Activated CD8-positive, alpha-beta T cell treated with anti-CD3 and anti-CD28 coated beads for 36 hours (primary cell): ENCODE data around the gene TMC3. TPM values are rescaled to one million over a fixed set of nuclear protein-coding genes. Genes with fewer than 3 reads are reported as not detected.

Experiments
- ATAC-seq: fragments of 200-7000 bp; cut with Tn5 transposase; one replicate; pipeline ENCODE4 v1.10.0; 2021; ENCODE audit warnings: mild to moderate bottlenecking, moderate library complexity
- CTCF ChIA-PET: fragments of 350-600 bp; sonication (Branson Sonifier 250); formaldehyde crosslinking; loops from one replicate; lab custom pipeline; 2021; ENCODE audit warnings: antibody characterized with exemption; lab: Charles Lee
- POLR2A ChIA-PET: fragments of 350-600 bp; sonication (Branson Sonifier 250); formaldehyde crosslinking; loops from one replicate; lab custom pipeline; 2021; ENCODE audit warnings: antibody characterized with exemption; lab: Charles Lee
- DNase-seq: peaks from one replicate; pipeline ENCODE4 v3.0.0-alpha.2; 2020
- H3K27ac Mint-ChIP-seq: one replicate; pipeline ENCODE4 v1.8.0; 2021; ENCODE audit warnings: mild to moderate bottlenecking, mixed read lengths
- H3K27me3 Mint-ChIP-seq: one replicate; pipeline ENCODE4 v1.8.0; 2021; ENCODE audit warnings: mixed read lengths
- H3K36me3 Mint-ChIP-seq: one replicate; pipeline ENCODE4 v1.8.0; 2021; ENCODE audit warnings: low read depth, mixed read lengths
- H3K4me1 Mint-ChIP-seq: one replicate; pipeline ENCODE4 v1.8.0; 2021; ENCODE audit warnings: low read depth, mixed read lengths
- H3K4me3 Mint-ChIP-seq: one replicate; pipeline ENCODE4 v1.8.0; 2021; ENCODE audit warnings: mild to moderate bottlenecking, moderate library complexity, mixed read lengths
- H3K9me3 Mint-ChIP-seq: one replicate; pipeline ENCODE4 v1.8.0; 2021; ENCODE audit warnings: mixed read lengths
- CTCF ChIP-seq: fragments of 200-600 bp; IDR thresholded peaks from one replicate; pipeline ENCODE4 v1.8.0; 2022; ENCODE audit warnings: antibody characterized with exemption, mild to moderate bottlenecking
- intact Hi-C: fragments of 100-400 bp; cut with micrococcal nuclease; formaldehyde crosslinking; loops from one replicate; pipeline ENCODE4 v1.10.0; 2022
- total RNA-seq, 2 experiments: library from RNA; stranded (reverse); gene quantifications; one replicate each; pipeline ENCODE4 v1.2.3, GENCODE V29; 2021

Gene TMC3
- total RNA-seq, 2 experiments from 2014 or later: not detected

DNA sequence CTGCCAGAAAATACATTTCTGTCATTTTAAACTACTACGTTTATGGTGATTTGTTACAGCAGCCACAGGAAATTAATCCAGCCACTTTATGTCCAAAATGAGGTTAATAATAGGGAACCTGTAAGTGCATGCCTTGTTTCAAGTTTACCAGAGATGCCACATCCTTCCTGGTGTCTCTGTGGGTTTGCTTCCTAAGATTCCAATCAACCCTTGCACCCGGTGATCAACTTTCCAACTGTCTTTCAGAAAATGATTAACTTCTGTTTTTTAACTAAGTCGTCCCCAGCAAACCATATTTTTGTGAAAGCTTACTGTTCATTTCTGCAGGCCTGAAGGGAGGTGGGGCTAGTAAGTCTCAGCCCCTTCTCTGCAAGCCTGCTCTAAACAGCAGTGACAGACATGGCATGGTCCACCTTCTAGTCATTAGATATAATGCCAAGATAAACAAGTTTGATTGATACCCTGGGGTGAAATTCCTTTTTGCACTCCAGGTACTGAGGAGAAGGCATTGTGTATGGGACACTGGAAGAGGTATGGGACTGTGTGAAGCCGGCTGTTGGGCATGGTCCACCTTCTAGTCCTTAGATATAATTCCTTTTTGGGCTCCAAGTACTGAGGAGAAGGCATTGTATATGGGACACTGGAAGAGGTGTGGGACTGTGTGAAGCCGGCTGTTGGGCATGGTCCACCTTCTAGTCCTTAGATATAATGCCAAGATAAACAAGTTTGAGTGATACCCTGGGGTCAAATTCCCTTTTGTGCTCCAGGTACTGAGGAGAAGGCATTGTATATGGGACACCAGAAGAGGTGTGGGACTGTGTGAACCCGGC, 11.1 kb upstream of the TMC3 start:
- no peaks in the 10 kb centered on the region for H3K4me1 Mint-ChIP-seq
- H3K36me3 Mint-ChIP-seq: peaks cover 10% of the 10 kb centered on the region
- no peak overlapping the region for H3K4me3 Mint-ChIP-seq
- no peaks in the 10 kb centered on the region for H3K9me3 Mint-ChIP-seq
- DNase-seq: no peak
- no peak for ATAC-seq
- H3K27me3 Mint-ChIP-seq: no peaks in the 10 kb centered on the region
- CTCF ChIA-PET: no interaction called here
- no peak overlapping the region for H3K27ac Mint-ChIP-seq
- TF ChIP-seq CTCF: no peak
- POLR2A ChIA-PET: no interaction called here
- intact Hi-C loops: no loop called here

DNA sequence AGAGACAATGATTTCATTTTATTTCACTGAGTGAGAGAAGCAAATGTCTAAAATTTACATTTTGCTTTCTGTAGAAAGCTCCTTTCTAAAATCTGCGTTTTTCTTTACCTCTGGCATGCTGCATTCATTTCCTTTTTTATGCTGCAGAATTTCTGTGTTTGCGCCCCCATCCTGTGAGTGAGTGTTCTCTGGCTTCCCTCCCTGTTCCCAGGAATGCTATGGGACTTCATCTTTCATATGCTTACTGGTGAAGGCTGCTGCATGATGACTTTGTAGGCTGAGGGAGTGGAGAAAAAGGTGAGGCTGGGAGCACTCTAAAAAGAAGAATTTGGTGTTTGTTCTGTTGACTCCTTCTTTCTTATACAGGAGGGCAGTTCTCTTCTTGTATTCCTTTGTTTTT, 7.7 kb upstream of the TMC3 start:
- H3K9me3 Mint-ChIP-seq: no peaks in the 10 kb centered on the region
- ATAC-seq: no peak
- no peak overlapping the region for H3K27ac Mint-ChIP-seq
- ChIA-PET POLR2A (no interaction called here), CTCF (interaction anchor here (1.4 to 2.1 kb wide), 4 partner anchors 12 to 115 kb away, joined by 5 to 8 read pairs (median 7); no protein-coding TSS in a partner anchor)
- intact Hi-C loops: no loop called here
- H3K36me3 Mint-ChIP-seq: peaks cover 10% of the 10 kb centered on the region
- H3K4me1 Mint-ChIP-seq: no peaks in the 10 kb centered on the region
- TF ChIP-seq CTCF: no peak
- no peak for DNase-seq
- no peaks in the 10 kb centered on the region for H3K27me3 Mint-ChIP-seq
- H3K4me3 Mint-ChIP-seq: no peak overlapping the region

GRCh38 chr15:81380668-81381067, 6.7 kb upstream of the TMC3 start:
- Mint-ChIP-seq H3K9me3 (no peaks in the 10 kb centered on the region), H3K36me3 (peaks cover 10% of the 10 kb centered on the region), H3K4me3 (no peak overlapping the region), H3K4me1 (no peaks in the 10 kb centered on the region), H3K27ac (no peak overlapping the region), H3K27me3 (no peaks in the 10 kb centered on the region)
- CTCF ChIA-PET: interaction anchor here (1.4 to 2.1 kb wide), 4 partner anchors 13 to 114 kb away, joined by 5 to 8 read pairs (median 7); no protein-coding TSS in a partner anchor
- ATAC-seq (no peak), DNase-seq (no peak)
- TF ChIP-seq CTCF: no peak
- POLR2A ChIA-PET: no interaction called here
- intact Hi-C loops: no loop called here

- Mint-ChIP-seq H3K27me3 (no peaks in the 10 kb centered on the region), H3K27ac (no peak overlapping the region), H3K36me3 (peaks cover 10% of the 10 kb centered on the region), H3K4me1 (no peaks in the 10 kb centered on the region), H3K9me3 (no peaks in the 10 kb centered on the region), H3K4me3 (no peak overlapping the region)
- no peak for DNase-seq
- POLR2A ChIA-PET: no interaction called here
- intact Hi-C loops: no loop called here
- no peak for TF ChIP-seq CTCF
- CTCF ChIA-PET: interaction anchor here (1.6 to 2.2 kb wide), 4 partner anchors 14 to 114 kb away, joined by 5 to 8 read pairs (median 6); no protein-coding TSS in a partner anchor
- ATAC-seq: no peak
Observed at GRCh38 chr15:81380203-81380602, 6.2 kb upstream of the TMC3 start.

GRCh38 chr15:81379269-81379668, 5.3 kb upstream of the TMC3 start:
- Mint-ChIP-seq H3K36me3 (peaks cover 3% of the 10 kb centered on the region), H3K4me3 (no peak overlapping the region), H3K9me3 (no peaks in the 10 kb centered on the region), H3K27ac (no peak overlapping the region), H3K4me1 (no peaks in the 10 kb centered on the region), H3K27me3 (no peaks in the 10 kb centered on the region)
- intact Hi-C loops: no loop called here
- TF ChIP-seq CTCF: no peak
- POLR2A ChIA-PET: no interaction called here
- no peak for ATAC-seq
- CTCF ChIA-PET: interaction anchor here (1.1 to 2.2 kb wide), 3 partner anchors 20 to 113 kb away, joined by 3 to 7 read pairs (median 4); no protein-coding TSS in a partner anchor
- DNase-seq: no peak
